ENCODE data around the gene MYO16.

MYO16 gene

DNA sequence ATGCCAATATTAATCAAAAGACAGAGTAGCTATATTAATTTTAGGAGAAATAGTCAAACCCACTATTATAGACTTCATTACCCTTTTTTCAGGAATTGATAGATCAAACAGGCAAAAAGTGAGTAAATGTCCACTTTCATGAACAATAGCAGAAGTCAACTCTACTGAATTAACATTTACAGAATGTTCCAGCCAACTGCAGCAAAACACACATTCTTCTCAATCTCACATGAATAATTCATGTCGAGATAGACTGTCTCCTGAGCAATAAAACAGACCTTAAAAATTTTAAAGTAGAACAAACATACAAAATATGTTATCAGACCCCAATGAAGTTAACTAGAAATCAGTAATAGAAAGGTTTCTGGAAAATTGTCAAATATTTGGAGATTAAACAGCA lies 118.4 kb downstream of the MYO16 start:
- no peak for DNase-seq (ENCODE audit: low read depth)
- no peak overlapping the region for H3K4me3 ChIP-seq (ENCODE audit: low read depth, low read length)
- TF ChIP-seq, protein P1, sequence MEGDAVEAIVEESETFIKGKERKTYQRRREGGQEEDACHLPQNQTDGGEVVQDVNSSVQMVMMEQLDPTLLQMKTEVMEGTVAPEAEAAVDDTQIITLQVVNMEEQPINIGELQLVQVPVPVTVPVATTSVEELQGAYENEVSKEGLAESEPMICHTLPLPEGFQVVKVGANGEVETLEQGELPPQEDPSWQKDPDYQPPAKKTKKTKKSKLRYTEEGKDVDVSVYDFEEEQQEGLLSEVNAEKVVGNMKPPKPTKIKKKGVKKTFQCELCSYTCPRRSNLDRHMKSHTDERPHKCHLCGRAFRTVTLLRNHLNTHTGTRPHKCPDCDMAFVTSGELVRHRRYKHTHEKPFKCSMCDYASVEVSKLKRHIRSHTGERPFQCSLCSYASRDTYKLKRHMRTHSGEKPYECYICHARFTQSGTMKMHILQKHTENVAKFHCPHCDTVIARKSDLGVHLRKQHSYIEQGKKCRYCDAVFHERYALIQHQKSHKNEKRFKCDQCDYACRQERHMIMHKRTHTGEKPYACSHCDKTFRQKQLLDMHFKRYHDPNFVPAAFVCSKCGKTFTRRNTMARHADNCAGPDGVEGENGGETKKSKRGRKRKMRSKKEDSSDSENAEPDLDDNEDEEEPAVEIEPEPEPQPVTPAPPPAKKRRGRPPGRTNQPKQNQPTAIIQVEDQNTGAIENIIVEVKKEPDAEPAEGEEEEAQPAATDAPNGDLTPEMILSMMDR (IDR thresholded peaks at IDR 0.05; ENCODE audit: insufficient read depth, low read depth, low read length, missing control alignments): no peak

DNA sequence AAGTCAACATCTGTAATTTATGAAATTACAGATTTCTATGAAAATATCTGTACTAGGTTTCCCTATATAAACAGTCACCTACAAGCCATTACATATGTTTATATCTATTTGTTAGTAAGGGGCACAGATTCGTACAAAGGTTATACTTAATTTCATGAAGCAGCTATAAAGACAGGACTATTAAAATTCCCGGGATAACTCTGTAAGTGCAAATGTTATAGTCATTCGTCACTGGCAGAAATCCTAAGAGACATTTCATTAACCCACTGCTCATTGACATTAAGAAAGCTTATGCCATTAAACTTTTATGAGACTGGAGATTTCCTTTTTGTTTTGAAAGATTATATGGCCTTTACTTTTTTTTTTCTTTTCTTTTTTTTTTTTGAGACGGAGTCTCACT lies 122.9 kb downstream of the MYO16 start:
- TF ChIP-seq, protein P1 (IDR thresholded peaks at IDR 0.05; ENCODE audit: insufficient read depth, low read depth, low read length, missing control alignments): no peak
- no peak for DNase-seq (ENCODE audit: low read depth)
- no peak overlapping the region for H3K4me3 ChIP-seq (ENCODE audit: low read depth, low read length)

- TF ChIP-seq, protein P1 (IDR thresholded peaks at IDR 0.05; ENCODE audit: insufficient read depth, low read depth, low read length, missing control alignments): no peak
- no peak overlapping the region for H3K4me3 ChIP-seq (ENCODE audit: low read depth, low read length)
- DNase-seq (ENCODE audit: low read depth): no peak
Measured at GRCh38 chr13:108755083-108755482, 125.7 kb downstream of the MYO16 start.

DNA sequence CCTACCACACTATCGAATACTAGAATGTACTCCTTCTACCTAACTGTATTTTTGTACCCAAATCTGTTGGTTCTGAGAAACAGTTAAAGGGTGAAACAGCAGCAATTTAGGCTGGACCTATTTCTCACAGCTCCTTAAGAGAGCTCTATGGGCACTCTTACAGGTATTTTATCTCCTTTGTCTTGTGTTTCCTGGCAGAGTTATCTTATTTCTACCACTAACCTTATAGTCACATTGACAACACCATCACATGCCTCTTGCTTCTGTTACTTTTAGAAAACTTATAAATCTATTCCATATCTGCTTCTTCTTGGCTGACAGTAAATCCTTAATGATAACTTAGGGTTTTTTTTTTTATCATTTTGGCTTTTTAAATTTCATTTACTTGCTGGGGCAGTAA lies 130.7 kb downstream of the MYO16 start:
- no peak for DNase-seq (ENCODE audit: low read depth)
- TF ChIP-seq, protein P1 (IDR thresholded peaks at IDR 0.05; ENCODE audit: insufficient read depth, low read depth, low read length, missing control alignments): no peak
- no peak overlapping the region for H3K4me3 ChIP-seq (ENCODE audit: low read depth, low read length)

GRCh38 chr13:108760541-108760940 lies 131.1 kb downstream of the MYO16 start:
- DNase-seq (ENCODE audit: low read depth): no peak
- H3K4me3 ChIP-seq (ENCODE audit: low read depth, low read length): no peak overlapping the region
- TF ChIP-seq, protein P1 (IDR thresholded peaks at IDR 0.05; ENCODE audit: insufficient read depth, low read depth, low read length, missing control alignments): no peak

- TF ChIP-seq, protein P1 (IDR thresholded peaks at IDR 0.05; ENCODE audit: insufficient read depth, low read depth, low read length, missing control alignments): no peak
- DNase-seq (ENCODE audit: low read depth): no peak
- H3K4me3 ChIP-seq (ENCODE audit: low read depth, low read length): no peak overlapping the region
Measured at GRCh38 chr13:108768035-108768434, 138.6 kb downstream of the MYO16 start.

DNA sequence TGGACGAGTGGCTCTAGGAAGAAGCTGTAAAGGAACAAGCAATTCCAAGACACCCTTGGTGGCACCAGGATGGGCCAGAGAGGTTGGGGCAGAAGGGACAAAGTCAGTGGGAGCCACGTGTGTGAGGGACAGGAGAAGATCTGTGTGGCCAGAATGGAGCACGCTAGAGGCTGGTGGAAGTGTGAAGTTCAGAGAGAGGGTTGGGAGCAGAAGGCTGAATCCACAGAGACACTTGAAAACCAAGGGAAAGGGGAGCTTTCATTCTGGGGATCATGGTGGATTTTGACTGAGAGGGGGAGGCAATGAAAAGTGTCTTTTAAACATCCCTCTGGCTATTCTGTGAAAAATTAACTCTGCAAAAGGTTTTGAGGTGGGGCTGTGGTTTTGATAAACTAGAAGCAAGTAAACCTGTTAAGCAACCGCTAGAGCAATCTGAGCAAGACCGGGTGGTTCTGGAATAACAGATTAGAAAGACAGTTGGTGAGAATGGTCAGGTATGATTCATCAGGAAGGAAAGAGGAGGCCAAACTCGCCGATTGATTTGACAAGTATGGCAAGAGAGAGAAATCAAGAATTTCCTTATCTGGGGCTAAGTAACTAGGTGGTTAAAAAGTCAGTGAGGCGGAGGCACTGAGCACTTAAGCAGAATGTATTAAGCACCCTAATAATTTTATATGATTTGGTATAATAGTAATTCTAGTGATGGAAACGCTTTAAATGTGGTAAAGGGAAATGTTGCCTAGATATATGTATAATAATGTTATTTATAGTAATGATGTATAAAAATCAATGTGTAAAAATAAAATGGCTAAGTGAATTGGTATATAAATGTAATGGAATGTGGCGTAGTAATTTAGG lies 140.0 kb downstream of the MYO16 start:
- TF ChIP-seq, protein P1 (IDR thresholded peaks at IDR 0.05; ENCODE audit: insufficient read depth, low read depth, low read length, missing control alignments): no peak
- DNase-seq (ENCODE audit: low read depth): no peak

More for the DNA sequence above, 140.0 kb downstream of the MYO16 start:
- no peak overlapping the region for H3K4me3 ChIP-seq (ENCODE audit: low read depth, low read length)
